Mesothelial cell of epicardium (in vitro differentiated cells): ENCODE measurements around the gene ADAMTS16. TPM values are rescaled to one million over a fixed set of nuclear protein-coding genes. Genes with fewer than 3 reads are reported as not detected.

Experiments used
- DNase-seq, 2 experiments: peaks; one replicate each; pipeline ENCODE4 v3.0.0; 2021; ENCODE audit warnings: low spot score in 2 of 2; ENCODE audit not compliant: unreplicated experiment in 2 of 2
- H3K27ac Mint-ChIP-seq: 2 replicates; pipeline ENCODE4 v1.8.0; 2021; ENCODE audit warnings: mixed read lengths
- H3K27me3 Mint-ChIP-seq: 2 replicates; pipeline ENCODE4 v1.8.0; 2021; ENCODE audit warnings: low read depth, mixed read lengths
- H3K36me3 Mint-ChIP-seq: 2 replicates; pipeline ENCODE4 v1.8.0; 2021; ENCODE audit warnings: mixed read lengths
- H3K4me1 Mint-ChIP-seq: 2 replicates; pipeline ENCODE4 v1.8.0; 2021; ENCODE audit warnings: mixed read lengths
- H3K4me3 Mint-ChIP-seq: 2 replicates; pipeline ENCODE4 v1.8.0; 2021; ENCODE audit warnings: mild to moderate bottlenecking, moderate library complexity, mixed read lengths
- H3K9me3 Mint-ChIP-seq: 2 replicates; pipeline ENCODE4 v1.8.0; 2021; ENCODE audit warnings: mixed read lengths
- CTCF ChIP-seq: fragments of 200-600 bp; sonication (generic); IDR thresholded peaks from one replicate; pipeline ENCODE4 v1.5.0; 2021; ENCODE audit warnings: antibody characterized with exemption; ENCODE audit not compliant: unreplicated experiment
- total RNA-seq: library from RNA; stranded (reverse); gene quantifications from 3 replicates; pipeline ENCODE4 v1.2.1, GENCODE V29; 2021

The ADAMTS16 gene, protein sequence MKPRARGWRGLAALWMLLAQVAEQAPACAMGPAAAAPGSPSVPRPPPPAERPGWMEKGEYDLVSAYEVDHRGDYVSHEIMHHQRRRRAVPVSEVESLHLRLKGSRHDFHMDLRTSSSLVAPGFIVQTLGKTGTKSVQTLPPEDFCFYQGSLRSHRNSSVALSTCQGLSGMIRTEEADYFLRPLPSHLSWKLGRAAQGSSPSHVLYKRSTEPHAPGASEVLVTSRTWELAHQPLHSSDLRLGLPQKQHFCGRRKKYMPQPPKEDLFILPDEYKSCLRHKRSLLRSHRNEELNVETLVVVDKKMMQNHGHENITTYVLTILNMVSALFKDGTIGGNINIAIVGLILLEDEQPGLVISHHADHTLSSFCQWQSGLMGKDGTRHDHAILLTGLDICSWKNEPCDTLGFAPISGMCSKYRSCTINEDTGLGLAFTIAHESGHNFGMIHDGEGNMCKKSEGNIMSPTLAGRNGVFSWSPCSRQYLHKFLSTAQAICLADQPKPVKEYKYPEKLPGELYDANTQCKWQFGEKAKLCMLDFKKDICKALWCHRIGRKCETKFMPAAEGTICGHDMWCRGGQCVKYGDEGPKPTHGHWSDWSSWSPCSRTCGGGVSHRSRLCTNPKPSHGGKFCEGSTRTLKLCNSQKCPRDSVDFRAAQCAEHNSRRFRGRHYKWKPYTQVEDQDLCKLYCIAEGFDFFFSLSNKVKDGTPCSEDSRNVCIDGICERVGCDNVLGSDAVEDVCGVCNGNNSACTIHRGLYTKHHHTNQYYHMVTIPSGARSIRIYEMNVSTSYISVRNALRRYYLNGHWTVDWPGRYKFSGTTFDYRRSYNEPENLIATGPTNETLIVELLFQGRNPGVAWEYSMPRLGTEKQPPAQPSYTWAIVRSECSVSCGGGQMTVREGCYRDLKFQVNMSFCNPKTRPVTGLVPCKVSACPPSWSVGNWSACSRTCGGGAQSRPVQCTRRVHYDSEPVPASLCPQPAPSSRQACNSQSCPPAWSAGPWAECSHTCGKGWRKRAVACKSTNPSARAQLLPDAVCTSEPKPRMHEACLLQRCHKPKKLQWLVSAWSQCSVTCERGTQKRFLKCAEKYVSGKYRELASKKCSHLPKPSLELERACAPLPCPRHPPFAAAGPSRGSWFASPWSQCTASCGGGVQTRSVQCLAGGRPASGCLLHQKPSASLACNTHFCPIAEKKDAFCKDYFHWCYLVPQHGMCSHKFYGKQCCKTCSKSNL
- total RNA-seq: 23.7 to 27.6 TPM (median 24.3 TPM) in 3 replicates

GRCh38 chr5:5139777-5140478 lies at the start of gene ADAMTS16:
ADAMTS16 (plus strand) TSS chr5:5140330; CDS start chr5:5140468, 138 bp downstream.
- H3K27ac Mint-ChIP-seq: no peak within 1 kb of the TSS
- DNase-seq: no peak

GRCh38 chr5:5092149-5092548 lies 48.0 kb upstream of the ADAMTS16 start:
- no peaks in the 10 kb centered on the region for H3K36me3 Mint-ChIP-seq
- TF ChIP-seq CTCF: no peak
- peaks cover 21% of the 10 kb centered on the region for H3K27me3 Mint-ChIP-seq
- H3K4me1 Mint-ChIP-seq: peaks cover 1% of the 10 kb centered on the region
- no peak overlapping the region for H3K27ac Mint-ChIP-seq
- no peak overlapping the region for H3K4me3 Mint-ChIP-seq
- no peak for DNase-seq
- H3K9me3 Mint-ChIP-seq: peaks cover 3% of the 10 kb centered on the region

More at GRCh38 chr5:5139777-5140478, at the start of gene ADAMTS16:
- Mint-ChIP-seq H3K4me1 (peaks cover 20% of the 10 kb centered on the region), H3K36me3 (peaks cover 13% of the 10 kb centered on the region), H3K9me3 (peaks cover 11% of the 10 kb centered on the region), H3K4me3 (peak within 1 kb of the TSS; percentile 75), H3K27me3 (peaks cover 38% of the 10 kb centered on the region)
- TF ChIP-seq CTCF: no peak

DNA sequence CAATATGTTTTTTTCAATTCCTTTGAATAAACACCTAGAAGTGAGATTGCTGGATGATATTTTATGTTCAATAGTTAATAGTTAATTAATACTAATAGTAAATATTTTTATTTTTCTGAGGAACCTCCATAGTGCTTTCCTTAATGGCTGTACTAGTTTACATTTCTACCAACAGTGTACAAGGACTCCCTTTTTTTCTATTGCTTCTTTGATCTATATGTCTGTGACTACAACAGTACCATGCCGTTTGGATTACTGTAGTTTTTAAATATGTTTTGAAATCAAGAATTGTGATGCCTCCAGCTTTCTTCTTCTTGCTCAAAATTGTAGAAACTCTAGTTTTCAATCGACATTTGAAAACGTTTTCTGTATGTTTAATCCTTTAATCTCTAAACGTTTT lies 39.5 kb upstream of the ADAMTS16 start:
- H3K9me3 Mint-ChIP-seq: peaks cover 13% of the 10 kb centered on the region

GRCh38 chr5:5101676-5102075 lies 38.5 kb upstream of the ADAMTS16 start:
- H3K27me3 Mint-ChIP-seq: peaks cover 28% of the 10 kb centered on the region
- H3K36me3 Mint-ChIP-seq: no peaks in the 10 kb centered on the region
- H3K9me3 Mint-ChIP-seq: peaks cover 13% of the 10 kb centered on the region
- peaks cover 9% of the 10 kb centered on the region for H3K4me1 Mint-ChIP-seq
- no peak for DNase-seq
- no peak for TF ChIP-seq CTCF
- no peak overlapping the region for H3K27ac Mint-ChIP-seq
- no peak overlapping the region for H3K4me3 Mint-ChIP-seq

More for the DNA sequence above, 39.5 kb upstream of the ADAMTS16 start:
- Mint-ChIP-seq H3K4me3 (no peak overlapping the region), H3K27ac (no peak overlapping the region), H3K4me1 (peaks cover 9% of the 10 kb centered on the region), H3K36me3 (no peaks in the 10 kb centered on the region), H3K27me3 (peaks cover 29% of the 10 kb centered on the region)
- DNase-seq: no peak
- no peak for TF ChIP-seq CTCF

DNA sequence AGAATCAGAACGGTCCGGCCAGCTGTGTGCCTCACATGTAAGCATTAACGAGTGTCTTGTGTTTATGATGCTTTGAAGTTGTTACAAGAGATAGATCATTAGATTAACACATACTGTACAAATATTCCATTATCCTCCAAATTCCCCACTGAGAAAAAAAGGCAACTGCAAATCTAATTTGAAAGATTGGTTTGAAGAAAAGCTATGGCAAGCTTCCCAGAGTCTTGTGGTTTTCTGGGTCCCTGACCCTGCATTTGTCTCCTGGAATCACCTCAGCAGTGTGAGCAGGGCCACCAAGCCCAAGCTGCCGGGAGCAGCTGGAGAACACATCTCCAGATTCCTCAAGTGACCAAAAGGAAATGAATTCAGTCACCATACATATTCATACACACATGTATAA lies 36.9 kb upstream of the ADAMTS16 start:
- no peak for DNase-seq
- Mint-ChIP-seq H3K27ac (no peak overlapping the region), H3K4me3 (no peak overlapping the region), H3K36me3 (no peaks in the 10 kb centered on the region), H3K27me3 (peaks cover 40% of the 10 kb centered on the region), H3K9me3 (peaks cover 13% of the 10 kb centered on the region), H3K4me1 (peaks cover 9% of the 10 kb centered on the region)
- no peak for TF ChIP-seq CTCF
